GM15510 (cell line): ENCODE data around the gene MTHFD1L.

Source experiments
- POLR2A ChIP-seq: IDR thresholded peaks from 3 replicates; pipeline ENCODE4 v1.6.1; 2011; ENCODE audit warnings: borderline replicate concordance; ENCODE audit not compliant: insufficient read length; ENCODE audit errors: extremely low read depth

MTHFD1L gene

DNA sequence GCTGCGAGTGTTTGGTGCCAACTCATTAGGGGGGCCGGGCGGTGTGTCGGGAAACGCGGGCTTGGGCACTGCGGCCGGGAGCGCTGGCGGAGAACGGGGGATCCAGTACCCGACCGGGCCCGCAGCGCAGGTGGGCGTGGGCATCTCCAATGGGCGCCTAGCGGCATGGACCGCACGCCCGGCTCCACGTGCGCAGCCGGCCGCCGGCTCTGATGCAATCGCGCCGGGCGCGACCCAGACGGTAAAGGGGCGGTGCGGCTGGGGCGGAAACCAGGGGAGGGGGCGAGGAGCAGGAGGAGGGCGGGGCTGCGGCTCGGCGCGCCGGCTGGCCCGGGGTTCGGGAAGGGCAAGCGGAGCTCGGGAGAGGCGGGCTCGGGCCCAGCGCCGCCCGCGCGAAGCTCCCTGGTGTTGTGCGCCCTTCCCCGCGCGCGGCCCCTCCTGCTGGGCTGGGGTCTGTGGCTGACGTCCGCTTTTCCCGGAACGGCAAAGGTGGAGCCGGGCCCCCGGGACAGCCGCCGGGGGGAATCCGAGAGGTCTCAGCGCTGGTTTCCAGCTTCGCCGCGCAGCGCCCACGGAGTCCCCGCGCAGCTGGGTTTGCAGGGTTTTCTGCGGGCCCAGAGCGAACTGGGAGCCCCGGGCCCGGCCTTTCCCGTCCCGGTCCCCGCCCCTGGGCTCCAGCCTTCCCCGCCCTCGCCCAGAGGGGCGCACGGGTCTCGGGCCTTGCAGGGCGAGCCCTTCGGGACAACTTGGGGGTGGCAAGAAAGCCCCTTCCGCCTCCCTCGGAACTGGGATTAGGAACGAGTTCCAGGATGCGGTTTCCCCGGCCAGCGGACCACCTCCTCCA is 867 bp downstream of the MTHFD1L start:
- peak; percentile 68 for TF ChIP-seq POLR2A

DNA sequence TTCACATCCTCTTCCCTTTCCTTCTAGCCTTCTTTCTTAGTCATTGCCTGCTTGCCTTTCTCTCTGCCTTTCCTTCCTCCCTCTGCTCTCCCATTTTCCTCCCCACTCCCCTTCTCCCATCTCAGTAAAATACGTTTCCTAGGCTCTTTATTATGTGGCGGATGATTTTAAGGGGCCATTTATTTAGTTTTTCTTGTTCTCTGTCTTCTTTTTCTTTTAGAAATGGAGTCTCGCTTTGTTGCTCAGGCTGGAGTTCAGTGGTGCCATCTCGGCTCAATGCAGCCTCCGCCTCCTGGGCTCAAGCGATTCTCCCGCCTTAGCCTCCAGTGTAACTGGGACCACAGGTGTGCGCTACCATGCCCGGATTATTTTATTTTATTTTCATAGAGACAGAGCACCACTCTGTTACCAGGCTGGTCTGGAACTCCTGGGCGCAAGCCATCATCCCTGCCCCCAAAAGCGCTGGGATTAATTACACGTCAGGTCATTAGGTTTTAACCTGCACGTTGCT is 1.5 kb downstream of the MTHFD1L start:
- no peak for TF ChIP-seq POLR2A

DNA sequence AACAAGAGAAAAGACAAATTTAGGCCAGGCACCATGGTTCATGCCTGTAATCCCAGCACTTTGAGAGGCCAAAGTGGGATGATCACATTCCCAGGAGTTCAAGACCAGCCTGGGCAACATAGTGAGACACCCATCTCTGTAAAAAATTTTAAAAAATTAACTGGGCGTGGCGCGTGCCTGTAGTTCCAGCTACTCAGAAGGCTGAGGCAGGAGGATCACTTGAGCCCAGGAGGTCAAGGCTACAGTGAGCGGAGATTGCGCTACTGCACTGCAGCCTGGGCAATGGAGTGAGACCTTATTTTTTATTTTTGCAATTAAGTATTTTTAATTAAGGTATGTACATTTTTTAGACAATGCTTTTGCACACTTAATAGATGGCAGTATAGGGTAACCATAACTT is 3.3 kb downstream of the MTHFD1L start:
- TF ChIP-seq POLR2A, result no peak

DNA sequence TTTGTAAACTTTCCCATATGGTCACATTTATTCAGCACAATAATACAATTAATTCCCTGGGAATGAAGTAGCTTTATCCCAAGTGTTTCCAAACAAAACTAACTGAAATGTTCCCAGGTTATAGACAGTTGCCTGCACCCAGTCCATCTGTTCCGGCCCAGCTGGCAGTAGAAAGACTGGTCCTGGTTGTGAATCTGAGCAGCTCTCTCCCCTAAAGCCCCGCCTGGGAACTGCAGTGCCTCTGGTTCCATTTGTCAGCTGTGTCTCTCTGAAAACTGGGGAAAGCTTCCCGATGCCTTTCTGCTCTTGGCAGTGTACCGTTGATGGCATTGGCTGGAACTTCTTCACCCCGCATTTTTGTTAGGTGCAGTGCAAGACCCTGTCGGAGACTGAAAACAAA is 8.7 kb downstream of the MTHFD1L start:
- no peak for TF ChIP-seq POLR2A

DNA sequence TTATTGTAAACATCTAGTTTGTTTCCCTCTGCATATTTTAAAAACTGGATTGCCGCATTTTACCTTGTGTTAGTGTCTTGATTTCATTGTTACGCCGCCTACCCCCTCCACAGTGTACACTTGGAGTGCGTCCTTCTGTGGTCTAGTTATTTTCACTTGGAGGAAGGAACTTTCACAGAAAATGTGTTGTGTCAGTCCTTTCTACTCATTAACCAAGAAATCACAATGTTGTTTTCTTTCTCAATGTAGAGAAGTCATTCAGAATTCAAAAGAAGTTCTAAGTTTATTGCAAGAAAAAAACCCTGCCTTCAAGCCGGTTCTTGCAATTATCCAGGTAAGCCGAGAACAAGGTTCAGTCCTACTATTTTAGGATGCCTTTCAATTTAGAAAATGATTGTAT is 10.3 kb downstream of the MTHFD1L start:
- TF ChIP-seq POLR2A, result no peak

DNA sequence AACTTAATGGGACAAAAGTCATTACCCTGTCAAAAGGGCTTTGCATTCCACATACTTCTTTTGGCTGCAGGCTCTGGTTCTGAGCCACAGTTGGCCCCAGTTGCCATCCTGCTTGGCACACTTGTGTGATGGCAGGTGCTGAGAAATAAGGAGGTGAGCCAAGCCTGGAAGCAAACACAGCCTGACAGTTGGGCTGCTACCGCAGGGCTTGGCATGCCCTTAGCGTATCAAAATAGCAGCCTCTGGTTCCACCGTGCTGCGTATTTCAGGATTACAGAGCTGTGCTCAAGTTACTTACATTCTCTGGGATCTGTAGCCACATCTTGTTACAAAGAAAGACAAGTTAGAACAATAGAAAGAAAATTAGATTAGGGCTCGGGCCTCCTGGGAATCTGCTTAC is 11.1 kb downstream of the MTHFD1L start:
- TF ChIP-seq POLR2A, result no peak

DNA sequence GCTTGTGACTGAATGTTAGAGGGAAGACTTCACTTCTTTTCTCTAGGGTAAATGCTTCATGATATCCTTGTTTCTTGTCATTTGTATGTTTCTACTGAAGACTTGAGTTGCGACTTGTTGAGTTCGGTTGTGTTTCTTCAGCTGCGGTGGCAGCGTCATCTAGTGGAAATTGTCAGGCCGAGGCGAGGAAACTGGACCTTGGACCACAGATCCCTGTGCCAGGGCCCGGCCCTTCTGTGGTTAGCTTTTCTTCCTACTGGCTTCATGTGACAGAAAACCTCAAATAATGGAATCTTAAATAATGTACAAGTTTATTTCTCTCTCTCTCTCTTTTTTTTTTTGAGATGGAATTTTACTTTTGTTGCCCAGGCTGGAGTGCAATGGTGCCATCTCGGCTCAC is 12.4 kb downstream of the MTHFD1L start:
- TF ChIP-seq POLR2A, result no peak

DNA sequence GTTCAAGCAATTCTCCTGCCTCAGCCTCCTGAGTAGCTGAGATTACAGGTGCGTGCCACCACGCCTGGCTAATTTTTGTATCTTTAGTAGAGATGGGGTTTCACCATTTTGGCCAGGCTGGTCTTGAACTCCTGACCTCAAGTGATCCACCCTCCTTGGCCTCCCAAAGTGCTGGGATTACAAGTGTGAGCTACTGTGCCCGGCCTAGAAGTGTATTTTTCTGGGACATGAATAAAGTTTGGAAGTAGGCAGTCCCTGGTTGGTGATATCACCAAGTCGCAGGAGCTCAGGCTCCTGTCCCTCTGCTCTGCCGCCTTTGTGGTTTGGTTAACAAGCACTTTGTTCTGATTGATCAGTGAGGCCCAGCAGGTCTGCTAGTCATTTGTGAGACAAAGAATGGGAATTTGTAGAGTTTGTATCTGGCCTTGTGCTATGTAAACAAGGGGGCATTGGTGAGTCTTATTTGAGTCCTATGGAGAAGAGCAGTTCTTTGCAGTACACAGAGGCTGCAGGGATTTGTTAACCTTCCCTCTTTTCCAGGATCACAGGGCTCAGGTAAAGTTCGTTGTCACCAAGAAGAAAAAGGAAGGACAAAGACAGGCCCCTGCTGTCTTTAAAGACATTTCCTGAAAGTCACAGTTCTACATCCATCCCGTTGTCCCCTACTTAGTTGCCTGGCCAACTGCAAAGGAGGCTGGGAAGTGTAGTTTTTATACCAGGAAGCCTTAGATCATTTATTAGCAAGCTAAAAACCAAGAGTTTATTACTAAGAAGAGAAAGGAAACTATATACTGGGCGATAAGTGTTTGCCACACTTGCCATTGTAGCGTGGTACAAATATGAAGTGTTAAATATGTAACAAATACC is 13.1 kb downstream of the MTHFD1L start:
- no peak for TF ChIP-seq POLR2A

DNA sequence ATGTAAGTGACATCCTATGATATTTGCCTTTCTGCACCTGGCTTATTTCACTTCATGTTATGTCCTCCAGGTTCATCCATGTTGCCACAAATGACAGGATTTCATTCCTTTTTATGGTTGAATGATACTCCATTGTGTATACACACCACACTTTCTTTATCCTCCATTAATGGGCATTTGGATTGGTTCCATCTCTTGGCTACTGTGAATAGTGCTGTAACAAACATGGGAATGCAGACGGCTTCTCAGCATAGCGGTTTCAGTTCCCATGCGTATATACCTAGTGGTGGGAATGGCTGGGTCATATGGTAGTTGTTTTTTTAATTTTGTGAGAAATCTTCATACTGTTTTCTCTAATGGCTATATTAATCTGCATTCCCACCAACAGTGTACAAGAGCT is 14.8 kb downstream of the MTHFD1L start:
- TF ChIP-seq POLR2A, result no peak

DNA sequence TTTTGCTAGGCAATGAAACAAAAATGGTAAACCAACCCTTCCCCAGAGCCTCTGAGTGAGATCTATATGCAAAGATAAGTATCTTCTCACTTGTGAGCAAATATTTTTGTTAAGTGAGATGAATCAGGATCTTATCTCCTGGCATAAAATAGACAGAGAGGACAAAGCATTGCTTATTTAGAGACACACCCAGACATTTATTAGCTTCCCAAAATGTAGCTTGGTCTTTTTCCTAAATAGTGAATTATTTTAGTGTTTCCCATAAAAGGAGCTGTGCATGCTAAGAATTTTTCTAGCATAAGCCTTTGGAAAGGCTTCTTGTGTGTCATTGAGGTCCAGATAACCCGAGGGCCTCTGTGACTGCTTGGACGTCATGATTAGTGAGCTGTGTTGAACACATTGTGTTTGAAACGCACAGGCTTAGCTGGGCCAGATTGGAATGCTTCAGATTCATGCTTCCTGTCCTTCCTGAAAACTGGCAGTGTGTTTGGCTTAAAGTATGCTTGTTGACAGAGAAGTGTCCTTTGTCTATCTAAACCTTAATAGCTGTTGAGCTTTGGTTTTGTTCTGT is 16.5 kb downstream of the MTHFD1L start:
- no peak for TF ChIP-seq POLR2A

DNA sequence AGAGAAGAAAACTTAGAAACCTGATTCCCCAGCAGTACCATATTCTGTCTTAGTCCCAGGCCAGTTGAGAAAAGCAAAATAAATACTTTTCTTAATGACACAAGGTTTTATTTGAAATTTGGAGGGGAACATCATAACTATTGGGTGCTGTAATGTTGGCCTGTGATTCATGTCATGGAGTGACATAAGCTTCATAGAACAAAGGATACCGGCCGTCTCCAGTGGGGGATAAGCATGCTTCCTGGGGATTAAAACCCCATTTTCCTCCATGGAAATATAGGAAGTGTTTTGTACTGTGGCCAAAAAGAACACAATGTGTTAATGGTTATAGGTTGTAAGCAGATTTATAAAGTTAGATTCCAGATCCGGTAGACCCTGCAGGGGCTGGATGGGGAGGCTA is 18.0 kb downstream of the MTHFD1L start:
- no peak for TF ChIP-seq POLR2A

DNA sequence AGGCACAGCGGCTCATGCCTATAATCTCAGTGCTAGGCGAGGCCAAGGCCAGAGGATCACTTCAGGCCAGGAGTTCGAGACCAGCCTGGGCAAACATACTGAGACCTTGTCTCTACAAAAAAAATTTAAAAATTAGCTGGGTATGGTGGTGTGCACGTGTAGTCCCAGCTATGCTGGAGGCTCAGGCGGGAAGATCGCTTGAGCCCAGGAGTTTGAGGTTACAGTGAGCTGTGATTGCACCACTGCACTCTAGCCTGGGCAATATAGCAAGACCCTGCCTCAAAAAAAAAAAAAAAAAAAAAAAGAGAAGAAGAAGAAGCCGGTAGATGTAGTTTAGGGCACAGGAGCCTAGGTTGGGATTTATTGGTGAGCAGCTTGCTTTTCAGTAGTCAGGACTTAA is 20.7 kb downstream of the MTHFD1L start:
- TF ChIP-seq POLR2A, result no peak

DNA sequence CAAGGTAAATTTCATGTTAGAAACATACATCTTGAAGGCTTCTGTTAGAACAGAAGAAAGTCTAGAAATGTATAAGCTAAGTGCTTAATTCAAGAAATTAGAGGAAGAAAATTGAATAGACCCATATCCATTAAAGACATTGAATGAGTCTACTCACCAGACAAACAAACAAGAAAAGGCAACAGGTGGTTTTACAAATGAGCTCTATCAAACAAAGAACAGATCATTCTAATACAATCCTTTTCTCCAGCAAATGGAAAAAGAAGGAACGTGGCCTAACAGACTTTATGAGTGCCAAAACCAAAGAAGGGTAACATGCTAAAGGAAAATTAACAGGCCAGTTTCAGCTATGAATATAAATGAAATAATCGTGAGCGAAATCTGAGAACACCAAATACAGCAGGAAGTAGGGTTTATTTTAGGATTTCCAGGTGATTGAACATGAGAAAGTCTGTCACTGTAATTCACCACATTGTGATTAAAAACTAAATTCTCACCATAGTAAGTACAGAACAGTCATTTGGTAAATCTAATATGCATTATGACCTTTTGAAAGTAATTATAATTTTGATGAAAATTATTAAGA is 22.6 kb downstream of the MTHFD1L start:
- TF ChIP-seq POLR2A, result no peak

DNA sequence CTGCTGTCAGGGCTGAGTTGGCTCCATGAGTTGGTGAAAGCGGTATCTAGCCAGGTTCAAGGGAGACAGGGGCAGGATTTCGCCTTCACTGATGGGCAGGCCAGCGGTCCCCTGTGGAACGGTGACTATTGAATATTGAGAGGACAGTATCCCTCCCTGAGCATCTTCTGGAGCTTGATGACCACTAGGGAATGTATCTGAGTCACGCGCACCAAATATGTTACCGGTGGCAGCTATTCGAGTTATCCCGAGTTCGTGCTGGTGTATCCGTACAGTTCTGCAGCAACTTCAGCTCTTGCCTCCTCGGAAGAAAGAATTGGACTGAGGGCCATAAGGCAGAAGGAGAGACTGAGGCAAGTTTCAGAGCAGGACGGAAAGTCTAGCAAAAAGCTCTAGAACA is 24.8 kb downstream of the MTHFD1L start:
- no peak for TF ChIP-seq POLR2A
